ENCODE data around the gene B4GALT3. TPM values are rescaled to one million over a fixed set of nuclear protein-coding genes. Genes with fewer than 3 reads are reported as not detected.

Gene B4GALT3
- total and polyA plus RNA-seq, 2 donors (not counting 3 experiments of a cell fraction or from before 2014, with no cell fraction given): 39.5 to 60.4 TPM

DNA sequence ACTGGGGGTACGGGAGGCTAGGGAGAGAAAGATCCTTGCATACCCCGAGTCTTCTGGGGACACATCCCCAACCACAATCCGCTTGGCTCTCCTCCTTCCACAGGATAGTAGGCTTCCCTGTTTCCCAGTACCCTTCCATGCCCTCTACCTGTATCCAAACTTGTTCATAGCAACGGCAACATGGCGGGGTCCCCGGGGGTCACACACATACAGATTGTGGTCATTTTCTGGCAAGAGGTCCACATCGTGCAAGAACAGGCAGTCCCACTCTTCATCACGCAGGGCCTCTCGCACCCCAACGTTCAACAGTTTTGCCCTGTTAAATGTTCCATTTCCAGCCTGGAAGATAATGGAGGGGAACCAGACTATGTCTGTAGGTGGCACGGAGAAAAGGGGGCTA lies 3.6 kb downstream of the B4GALT3 start:
- no peak overlapping the region for H3K9ac ChIP-seq (replicated peaks; ENCODE audit: extremely low read depth, insufficient read depth, low read length)
- no peak overlapping the region for H3K4me3 ChIP-seq (replicated peaks in 1 of 3; ENCODE audit: insufficient read depth in 1 of 3, low read depth in 1 of 3, low read length in 3 of 3)
- ChIA-PET POLR2A (no interaction called here), CTCF (interaction anchor here (0.8 to 2.1 kb wide), 2 partner anchors 8 to 208 kb away, joined by 3 to 5 read pairs; partner anchors contain the start of gene PPOX)
- H3K4me1 ChIP-seq (ENCODE audit: control insufficient read depth, extremely low read depth, insufficient read depth, low read length): peaks cover 11% of the 10 kb centered on the region
- dilution Hi-C loops (cut with MboI; ENCODE audit: extremely low pct_ligation_motif_present, low sequenced_read_pairs) (no loop called here), intact Hi-C loops (cut with micrococcal nuclease) (no loop called here)
- peaks cover 8% of the 10 kb centered on the region for H3K79me2 ChIP-seq (ENCODE audit: control insufficient read depth, insufficient read depth, low read length)
- TF ChIP-seq POLR2A (IDR thresholded peaks at IDR 0.05; ENCODE audit: low read depth, low read length) (no peak), MYC (IDR thresholded peaks at IDR 0.05; ENCODE audit: low read depth, low read length) (no peak), CTCF (IDR thresholded peaks at IDR 0.05; ENCODE audit: extremely low read depth in 1 of 2, insufficient read depth in 1 of 2, low read depth in 1 of 2, low read length in 2 of 2) (no peak), GATA2 (IDR thresholded peaks at IDR 0.05; ENCODE audit: insufficient read depth, insufficient read length, low read depth, low read length) (no peak), JUN (IDR thresholded peaks at IDR 0.05; ENCODE audit: borderline replicate concordance, insufficient read depth, insufficient read length, low read depth) (no peak), MAX (IDR thresholded peaks at IDR 0.05; ENCODE audit: insufficient read depth, insufficient read length) (no peak)
- no peak overlapping the region for H3K4me2 ChIP-seq (ENCODE audit: insufficient read depth, low read length)
- FAIRE-seq (no peak), DNase-seq (ENCODE audit: low read depth, low spot score) (no peak)
- H3K9me1 ChIP-seq (replicated peaks; ENCODE audit: control insufficient read depth, extremely low read depth, insufficient read depth, low read length): no peaks in the 10 kb centered on the region
- no peaks in the 10 kb centered on the region for H3K9me3 ChIP-seq (replicated peaks; ENCODE audit: control insufficient read depth, insufficient read depth, low read length)
- no peak overlapping the region for H2AFZ ChIP-seq (ENCODE audit: low read depth, low read length)
- H3K36me3 ChIP-seq (ENCODE audit: control insufficient read depth in 2 of 2, extremely low read depth in 1 of 2, insufficient read depth in 2 of 2, low read length in 2 of 2): peaks cover 11 to 24% of the 10 kb centered on the region in 2 experiments
- BruUV-seq (replicated peaks): no TSS peak
- no peak overlapping the region for H3K27ac ChIP-seq (ENCODE audit: insufficient read depth, low read depth, low read length)
- no peaks in the 10 kb centered on the region for H4K20me1 ChIP-seq (replicated peaks; ENCODE audit: control insufficient read depth, extremely low read depth, insufficient read depth, low read length)
- no peaks in the 10 kb centered on the region for H3K27me3 ChIP-seq (ENCODE audit: control insufficient read depth in 2 of 2, insufficient read depth in 2 of 2, low read length in 2 of 2)
